Stimulated activated CD8-positive, alpha-beta memory T cell treated with anti-CD3 and anti-CD28 coated beads, Interleukin-7, amount 100 ng/mL, for 48 hours (primary cell): ENCODE data around the gene LBR.
"Not testable (repeated sequence)": the region's sequence is repeated elsewhere in the genome, so short reads cannot be mapped to it uniquely, and the experiment has no call there.

ENCODE experiments used
- DNase-seq, 2 donors: peaks; one replicate each; pipeline ENCODE4 v3.0.0-alpha.2; 2020; ENCODE audit warnings: low read depth in 1 of 2; ENCODE audit errors: extremely low read depth in 1 of 2

The LBR gene

GRCh38 chr1:225423518-225423855 lies 4.4 kb downstream of the LBR start:
- DNase-seq: no peak

DNA sequence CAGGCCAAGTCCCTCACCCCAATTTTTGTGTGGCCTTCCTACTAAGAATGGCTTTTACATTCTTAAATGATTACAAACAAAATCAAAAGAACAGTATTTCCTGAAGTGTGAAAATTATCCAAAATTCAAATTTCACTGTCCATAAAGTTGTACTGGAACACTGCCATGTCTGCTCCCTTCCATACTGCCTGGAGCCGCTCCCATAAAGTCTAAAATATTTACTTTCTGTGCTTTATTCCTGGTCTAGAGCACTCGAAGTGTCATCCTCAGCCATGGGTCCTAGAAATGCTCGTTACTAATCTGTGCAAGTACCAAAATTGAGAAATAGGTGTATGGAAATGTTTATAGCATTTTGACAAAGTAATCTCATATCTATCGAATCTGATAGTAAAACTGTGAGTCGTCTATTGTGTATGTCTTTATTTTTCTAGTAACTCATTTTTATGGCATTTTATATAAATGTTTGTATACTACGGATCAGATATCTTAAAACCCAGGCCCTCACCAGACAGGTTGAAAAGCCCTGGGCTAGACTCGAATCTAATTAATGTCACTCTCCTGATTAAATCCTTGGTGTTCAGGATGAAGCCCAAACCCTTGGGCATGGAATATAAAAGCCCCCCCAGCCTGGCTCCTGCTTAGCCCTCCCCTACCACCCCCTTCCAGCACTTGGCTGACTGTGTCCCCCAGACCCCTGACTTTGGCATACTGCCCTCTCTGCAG lies 4.9 kb downstream of the LBR start:
- no peak for DNase-seq

GRCh38 chr1:225422031-225422605 lies 5.7 kb downstream of the LBR start:
- no peak for DNase-seq

- no peak for DNase-seq
These were observed 9.2 kb downstream of the LBR start for GRCh38 chr1:225418598-225418997.

- no peak for DNase-seq
These were observed 9.8 kb downstream of the LBR start for GRCh38 chr1:225418059-225418458.

- DNase-seq: no peak
These were observed 11.7 kb downstream of the LBR start for GRCh38 chr1:225415967-225416745.

- no peak for DNase-seq
These were observed 12.5 kb downstream of the LBR start for GRCh38 chr1:225415307-225415706.

DNA sequence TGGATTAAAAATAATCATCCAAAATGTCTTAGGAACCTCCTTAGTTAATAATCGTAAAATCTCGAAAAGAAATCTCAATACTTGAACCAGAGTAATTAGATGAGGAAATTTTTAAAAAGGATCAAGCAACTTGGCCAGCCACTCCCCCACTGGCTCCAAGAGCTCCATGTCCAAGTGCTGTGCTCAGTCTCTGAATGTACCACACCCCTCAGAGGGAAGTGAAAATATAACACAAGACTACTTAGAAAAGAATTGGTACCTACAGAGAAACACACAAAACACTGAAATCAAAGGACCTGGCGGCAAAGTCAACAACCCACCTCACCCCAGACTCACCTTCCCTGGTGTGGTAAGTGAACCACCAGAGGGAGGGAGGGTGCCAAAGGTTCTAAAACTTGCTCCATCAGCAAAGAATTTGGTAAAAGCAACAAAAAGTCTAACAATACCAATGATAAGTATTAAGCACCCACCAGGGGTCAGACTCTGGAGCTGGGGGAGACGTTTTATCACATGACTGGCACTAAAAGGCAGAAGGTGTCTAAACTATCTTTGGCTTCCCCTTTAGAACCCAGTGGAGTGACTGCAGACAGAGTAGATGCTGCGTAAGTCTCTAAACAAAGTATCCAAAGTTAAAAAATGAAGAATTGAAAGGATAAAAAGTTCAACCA lies 14.0 kb downstream of the LBR start:
- DNase-seq: no peak

DNA sequence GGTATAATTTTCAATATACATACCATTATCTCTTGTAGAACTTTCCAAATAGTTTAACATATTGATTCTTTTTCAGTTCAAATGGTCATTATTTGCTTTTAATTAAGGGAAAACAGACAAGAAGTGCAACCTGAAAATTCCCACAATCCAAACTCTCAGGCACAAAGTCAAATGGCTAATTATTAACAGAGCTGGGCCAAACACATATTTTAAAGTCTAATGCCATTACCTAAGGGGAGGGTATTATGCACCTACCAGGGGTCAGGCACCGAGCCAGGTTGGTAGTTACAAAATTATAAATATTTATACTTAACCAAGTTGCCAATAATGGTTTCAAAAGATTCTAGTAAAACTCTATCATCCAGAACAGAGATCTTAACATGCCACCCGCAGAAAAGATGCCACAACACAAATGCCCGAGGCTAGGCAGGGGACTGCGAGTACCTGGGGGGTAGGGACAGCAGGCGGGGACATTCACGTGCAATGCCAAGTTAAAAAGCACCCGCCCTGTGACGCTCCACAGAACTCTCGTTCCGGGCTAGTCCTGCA lies 15.0 kb downstream of the LBR start:
- no peak for DNase-seq

DNA sequence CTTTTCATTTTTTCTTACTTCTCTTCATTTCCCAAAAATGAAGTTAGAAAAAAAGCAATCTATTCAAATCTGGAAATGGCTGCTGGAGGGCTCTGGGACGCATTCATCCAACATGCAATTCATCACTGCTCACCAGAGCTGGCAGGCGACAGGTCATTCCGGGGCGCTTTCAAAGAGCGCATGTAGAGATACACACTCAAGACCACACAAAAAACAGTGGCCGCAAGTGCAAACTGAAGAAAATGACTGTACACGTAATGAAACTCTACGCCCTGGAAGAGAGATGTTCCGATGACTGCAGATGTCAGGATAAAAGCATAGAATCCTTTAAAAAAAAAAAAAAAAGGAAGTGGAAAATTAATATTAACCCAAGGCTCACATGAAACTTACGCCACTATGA lies 15.5 kb downstream of the LBR start:
- no peak for DNase-seq

GRCh38 chr1:225410036-225410435 lies 17.8 kb downstream of the LBR start:
- no peak for DNase-seq

DNA sequence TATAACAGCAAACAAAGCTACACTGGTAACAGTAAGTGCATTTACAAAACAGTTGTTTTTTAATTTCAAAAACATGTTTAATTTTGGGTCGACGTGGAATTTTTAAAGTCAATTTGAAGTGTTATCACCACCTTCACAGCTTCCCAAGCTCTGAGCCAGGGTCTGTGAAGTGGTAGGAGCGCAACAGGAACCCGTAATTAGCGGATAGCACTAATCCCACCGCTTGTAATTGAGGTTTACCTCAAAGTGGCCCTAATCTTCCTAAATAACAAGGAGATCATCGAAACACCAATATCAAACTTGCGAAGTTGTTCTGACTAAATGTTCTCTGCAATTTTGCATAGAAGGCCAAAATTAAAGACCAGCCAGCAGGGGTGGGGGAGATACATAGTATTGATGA lies 18.8 kb downstream of the LBR start:
- no peak for DNase-seq

DNA sequence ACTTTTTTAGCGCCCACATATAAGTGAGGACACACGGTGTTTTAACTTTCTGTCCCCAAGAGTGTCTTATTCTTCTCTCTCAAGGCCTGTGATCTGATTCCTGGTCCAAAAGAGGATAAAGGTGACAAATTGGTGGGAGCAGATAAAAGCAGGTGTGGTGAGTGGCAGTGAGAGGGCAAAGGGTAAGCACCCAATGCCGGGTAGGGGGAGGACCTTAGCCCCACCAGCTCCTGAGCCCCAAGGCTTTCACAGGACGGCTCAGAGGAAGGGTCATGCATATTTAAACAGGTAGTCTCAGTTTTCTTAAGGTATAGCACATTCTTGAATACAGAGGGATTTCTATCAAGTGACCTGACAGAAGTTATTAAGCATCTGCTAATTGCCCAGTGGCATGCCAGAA lies 19.6 kb downstream of the LBR start:
- DNase-seq: no peak

GRCh38 chr1:225407755-225408154 lies 20.1 kb downstream of the LBR start:
- DNase-seq: no peak

DNA sequence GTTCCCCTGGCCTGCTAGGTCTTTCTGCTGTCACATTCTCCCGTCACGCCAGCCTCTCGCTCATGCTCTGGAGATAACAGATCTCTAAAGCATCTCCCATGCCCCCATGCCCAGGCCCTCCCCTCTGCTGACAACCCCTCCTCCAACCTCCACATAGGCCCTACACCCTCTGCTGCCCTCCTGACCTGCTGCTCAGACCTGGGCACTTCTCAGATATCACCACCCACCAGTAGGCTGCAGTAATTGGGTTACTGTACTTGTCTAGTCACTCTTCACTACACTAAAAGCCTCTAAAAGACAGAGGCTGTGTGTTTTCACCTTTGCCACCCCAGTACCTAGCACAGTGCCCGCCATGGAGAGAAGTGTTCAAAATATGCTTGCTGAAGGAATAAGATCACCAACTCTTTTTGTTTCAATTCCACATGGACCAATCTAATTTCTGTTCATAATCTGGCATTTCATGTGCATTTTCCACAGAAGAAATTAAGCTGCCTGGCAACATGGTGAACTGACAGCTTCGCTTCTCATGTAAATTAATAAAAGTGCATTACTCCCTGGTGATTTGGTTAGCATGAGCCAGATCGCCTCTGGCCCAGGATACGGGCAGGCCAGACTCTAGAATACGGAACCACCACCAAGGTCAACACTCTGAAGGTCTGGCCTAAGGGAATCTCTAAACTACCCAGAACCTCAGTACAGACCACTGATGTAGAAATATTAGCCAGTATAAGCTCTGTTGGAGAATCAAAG lies 20.7 kb downstream of the LBR start:
- no peak for DNase-seq

DNA sequence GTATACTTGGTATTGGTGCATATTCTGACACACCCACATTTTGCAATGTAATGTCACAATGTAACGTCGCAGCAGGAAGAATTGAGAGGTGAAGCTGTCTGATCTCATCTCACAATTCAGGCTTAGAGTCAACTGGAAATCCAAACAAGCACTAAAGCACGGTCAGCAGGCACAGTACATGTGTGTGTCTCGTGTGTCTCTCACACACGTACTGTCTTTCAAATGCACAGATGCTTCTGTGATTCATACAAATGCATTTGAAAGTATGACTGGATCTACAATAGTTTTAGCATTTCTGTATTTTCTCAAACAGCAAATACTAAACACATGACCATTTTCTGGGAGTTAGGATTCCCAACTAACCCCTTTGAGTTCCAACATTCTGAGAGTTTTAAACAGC lies 26.9 kb downstream of the LBR start:
- DNase-seq: no peak

DNA sequence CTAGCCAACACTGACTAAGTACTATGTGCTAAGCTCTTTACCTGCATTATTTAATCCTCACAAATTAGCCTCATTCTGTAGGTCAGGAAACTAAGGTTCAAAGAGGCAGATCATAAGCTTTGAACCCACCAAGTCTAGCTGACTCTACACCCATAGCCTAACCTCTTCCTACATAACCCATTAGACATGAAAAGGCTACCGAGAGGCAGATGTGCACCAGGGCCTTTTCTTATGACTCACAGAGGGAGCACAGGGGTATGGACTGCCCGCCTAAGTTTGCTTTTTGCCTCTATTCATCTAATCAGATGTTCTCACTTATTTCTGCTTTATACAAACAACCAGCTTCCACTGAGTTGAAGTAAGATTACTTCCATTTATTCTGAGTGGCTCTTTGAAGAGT lies 31.5 kb downstream of the LBR start:
- DNase-seq: no peak

DNA sequence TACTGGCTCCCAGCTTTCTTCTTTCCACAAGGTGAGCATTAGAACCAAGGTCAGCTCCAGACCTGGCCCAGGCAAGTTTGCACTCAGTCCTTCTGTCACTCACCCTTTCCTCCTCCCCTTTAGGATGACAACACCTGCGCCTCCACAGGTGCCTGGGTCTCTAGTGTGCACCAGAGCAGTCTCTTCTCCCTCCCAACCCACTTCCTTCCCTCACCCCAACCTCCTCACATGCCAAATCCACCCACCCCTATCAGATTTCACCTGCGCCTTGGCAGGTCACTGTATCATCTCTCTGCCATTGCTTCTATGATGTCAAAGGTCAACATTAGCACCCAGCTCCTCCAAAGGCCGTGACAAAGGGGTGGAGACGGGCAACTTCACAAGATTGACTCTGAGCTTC lies 38.0 kb downstream of the LBR start:
- DNase-seq: no peak

DNA sequence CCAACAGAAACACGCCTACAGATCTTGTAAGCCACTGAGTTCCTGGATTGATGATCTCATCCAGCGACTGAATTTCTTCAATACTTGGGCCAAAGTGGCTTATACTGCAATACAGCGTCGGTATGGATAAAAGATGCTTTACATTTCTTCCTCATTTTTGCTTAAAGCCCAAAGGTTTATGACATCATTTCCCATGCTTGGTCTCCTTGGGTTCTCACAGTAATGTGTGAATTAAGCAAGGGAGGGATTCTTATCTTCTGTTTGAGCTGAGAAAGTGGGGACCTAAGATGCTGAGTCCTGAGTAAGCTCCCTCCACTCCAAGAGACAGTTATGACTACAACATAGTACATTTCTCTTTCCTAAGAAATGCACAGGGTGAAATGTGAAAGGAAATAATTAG lies 39.5 kb downstream of the LBR start:
- no peak for DNase-seq

DNA sequence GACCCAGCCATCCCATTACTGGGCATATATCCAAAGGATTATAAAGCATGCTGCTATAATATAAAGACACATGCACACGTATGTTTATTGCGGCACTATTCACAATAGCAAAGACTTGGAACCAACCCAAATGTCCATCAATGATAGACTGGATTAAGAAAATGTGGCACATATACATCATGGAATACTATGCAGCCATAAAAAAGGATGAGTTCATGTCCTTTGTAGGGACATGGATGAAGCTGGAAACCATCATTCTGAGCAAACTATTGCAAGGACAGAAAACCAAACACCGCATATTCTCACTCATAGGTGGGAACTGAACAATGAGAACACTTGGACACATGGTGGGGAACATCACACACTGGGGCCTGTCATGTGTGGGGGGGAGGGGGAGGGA lies 41.0 kb downstream of the LBR start:
- not testable (repeated sequence) for DNase-seq

GRCh38 chr1:225380691-225381090 lies 47.1 kb downstream of the LBR start:
- no peak for DNase-seq
